ENCODE data around the gene AFAP1L1.
A peak's percentile ranks its signal among the peaks of the same experiment; 100 is the strongest.

Gene AFAP1L1

DNA sequence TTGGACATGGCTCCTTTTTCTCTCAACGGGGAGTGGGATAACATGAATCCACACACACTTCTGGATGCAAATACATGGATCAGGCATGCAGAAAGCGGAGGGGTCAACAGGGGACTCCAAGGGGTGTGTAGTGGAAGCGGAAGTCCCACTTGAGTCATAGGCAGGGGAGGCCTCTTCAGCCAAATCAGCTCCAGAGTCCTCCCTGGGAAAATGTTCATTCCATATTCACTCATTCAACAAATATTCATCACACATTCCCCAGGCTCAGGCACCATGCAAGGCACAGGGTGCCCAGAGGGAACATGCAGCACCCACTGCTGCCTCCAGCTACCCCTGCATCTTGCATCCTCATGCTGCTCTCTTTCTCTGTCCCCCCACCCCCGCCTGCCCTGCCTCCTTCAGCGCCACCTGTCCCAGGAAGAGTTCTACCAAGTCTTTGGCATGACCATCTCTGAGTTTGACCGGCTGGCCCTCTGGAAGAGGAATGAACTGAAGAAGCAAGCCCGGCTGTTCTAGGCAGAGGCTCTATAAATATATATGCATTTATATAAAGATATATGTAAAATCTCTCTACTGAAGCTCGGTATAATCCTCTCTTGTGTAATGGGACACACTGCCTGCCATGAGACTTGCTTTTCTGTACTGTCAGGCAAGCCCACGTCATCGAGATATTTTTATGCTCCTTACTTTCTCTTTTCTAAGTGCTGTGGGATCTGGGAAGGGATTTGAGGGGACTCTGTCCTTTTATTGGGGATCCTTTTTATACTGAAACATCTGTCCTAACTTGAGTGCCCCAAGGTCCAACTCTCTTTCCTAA lies 13.6 kb upstream of the AFAP1L1 start:
- TF ChIP-seq, protein P1, sequence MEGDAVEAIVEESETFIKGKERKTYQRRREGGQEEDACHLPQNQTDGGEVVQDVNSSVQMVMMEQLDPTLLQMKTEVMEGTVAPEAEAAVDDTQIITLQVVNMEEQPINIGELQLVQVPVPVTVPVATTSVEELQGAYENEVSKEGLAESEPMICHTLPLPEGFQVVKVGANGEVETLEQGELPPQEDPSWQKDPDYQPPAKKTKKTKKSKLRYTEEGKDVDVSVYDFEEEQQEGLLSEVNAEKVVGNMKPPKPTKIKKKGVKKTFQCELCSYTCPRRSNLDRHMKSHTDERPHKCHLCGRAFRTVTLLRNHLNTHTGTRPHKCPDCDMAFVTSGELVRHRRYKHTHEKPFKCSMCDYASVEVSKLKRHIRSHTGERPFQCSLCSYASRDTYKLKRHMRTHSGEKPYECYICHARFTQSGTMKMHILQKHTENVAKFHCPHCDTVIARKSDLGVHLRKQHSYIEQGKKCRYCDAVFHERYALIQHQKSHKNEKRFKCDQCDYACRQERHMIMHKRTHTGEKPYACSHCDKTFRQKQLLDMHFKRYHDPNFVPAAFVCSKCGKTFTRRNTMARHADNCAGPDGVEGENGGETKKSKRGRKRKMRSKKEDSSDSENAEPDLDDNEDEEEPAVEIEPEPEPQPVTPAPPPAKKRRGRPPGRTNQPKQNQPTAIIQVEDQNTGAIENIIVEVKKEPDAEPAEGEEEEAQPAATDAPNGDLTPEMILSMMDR (IDR thresholded peaks at IDR 0.05; ENCODE audit: control insufficient read depth, insufficient read depth, low read depth, low read length, missing control alignments): no peak
- no peak for DNase-seq (ENCODE audit: low read depth)
- no peak overlapping the region for H3K4me3 ChIP-seq (ENCODE audit: control insufficient read depth, low read depth, low read length)

DNA sequence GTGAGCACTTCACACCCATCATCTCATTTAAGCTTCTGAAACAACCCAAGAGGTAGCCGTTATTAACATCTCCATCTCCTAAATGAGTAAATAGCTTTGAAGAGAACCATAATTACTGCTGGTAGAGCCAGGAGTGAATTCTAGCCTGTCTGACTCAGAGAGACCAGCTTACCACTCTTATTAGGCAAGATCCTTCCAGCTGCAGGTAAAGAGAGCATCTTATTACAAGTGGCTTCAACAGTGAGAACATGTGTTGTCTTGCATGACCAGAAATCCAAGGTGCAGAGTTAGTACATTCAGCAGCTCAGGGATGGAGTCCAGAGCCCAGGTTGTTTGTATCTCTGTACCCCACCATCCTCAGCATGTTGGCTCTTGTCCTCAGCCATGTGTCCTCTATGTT lies 10.9 kb upstream of the AFAP1L1 start:
- TF ChIP-seq, protein P1 (IDR thresholded peaks at IDR 0.05; ENCODE audit: control insufficient read depth, insufficient read depth, low read depth, low read length, missing control alignments): no peak
- no peak overlapping the region for H3K4me3 ChIP-seq (ENCODE audit: control insufficient read depth, low read depth, low read length)
- DNase-seq (ENCODE audit: low read depth): no peak

DNA sequence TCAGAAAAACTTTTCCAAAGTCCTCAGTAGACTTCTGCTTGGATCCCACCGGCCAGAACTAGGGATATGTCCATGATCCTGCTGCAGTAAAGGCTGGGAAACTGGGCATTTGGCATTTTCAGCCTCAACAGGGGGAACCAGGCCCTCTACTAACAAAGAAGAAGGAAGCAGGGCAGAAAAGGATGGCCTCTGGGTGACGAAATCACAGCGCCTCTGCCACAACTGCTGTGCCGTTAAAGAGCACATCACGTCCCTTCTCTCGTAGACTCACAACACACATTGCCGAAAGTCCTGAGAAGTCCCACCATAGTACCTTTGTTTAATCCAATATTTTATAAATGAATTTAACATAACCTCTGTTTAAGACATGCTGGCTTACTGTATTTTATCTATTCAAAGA lies 10.4 kb upstream of the AFAP1L1 start:
- TF ChIP-seq, protein P1 (IDR thresholded peaks at IDR 0.05; ENCODE audit: control insufficient read depth, insufficient read depth, low read depth, low read length, missing control alignments): no peak
- DNase-seq (ENCODE audit: low read depth): no peak
- no peak overlapping the region for H3K4me3 ChIP-seq (ENCODE audit: control insufficient read depth, low read depth, low read length)

DNA sequence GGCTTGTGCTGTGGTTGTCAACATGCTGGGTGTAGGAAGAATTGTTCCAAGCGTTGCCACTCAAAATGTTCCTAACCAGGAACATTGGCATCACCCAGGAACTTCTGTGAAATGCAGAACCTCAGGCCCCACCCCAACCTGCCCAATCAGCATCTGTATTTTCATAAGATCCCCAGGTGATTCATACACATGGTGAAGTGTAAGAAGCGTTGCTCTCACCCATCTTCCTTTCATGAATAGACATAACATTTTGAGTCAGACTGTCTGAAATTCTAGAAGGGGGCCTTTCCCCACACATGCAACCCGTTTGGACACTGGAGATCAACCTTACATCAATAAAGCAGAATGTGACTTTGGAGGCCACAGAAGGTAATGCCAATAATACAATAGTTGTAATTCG lies 9.3 kb upstream of the AFAP1L1 start:
- no peak for DNase-seq (ENCODE audit: low read depth)
- no peak overlapping the region for H3K4me3 ChIP-seq (ENCODE audit: control insufficient read depth, low read depth, low read length)
- TF ChIP-seq, protein P1 (IDR thresholded peaks at IDR 0.05; ENCODE audit: control insufficient read depth, insufficient read depth, low read depth, low read length, missing control alignments): no peak

DNA sequence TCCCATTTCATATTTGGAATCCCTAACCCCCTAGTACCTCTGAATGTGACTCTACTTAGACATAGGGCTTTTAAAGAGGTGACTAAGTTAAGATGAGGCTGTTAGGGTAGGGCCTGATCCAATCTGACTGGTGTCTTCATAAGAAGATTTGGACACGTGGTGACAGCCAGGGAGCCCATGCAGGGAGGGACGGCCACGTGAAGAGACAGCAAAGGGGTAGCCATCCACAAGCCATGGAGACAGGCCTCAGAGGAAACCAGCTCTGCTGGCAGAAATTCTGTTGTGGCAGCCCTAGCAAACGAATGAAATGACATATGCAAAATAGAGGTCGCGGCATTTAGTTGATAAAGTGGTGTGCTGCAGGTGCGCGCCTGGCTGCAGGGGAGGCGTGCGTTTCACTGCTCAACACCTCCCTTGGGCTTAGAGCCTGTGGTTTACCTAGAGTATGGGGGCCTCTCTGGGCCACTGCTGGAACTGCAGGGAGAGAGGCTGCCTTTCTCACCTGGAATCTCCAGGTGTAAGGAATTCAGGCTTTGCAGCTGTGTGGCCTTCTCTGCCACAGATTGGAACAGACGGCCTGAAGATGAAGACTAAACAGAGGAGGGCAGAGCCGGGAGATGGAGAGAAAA lies 7.1 kb upstream of the AFAP1L1 start:
- TF ChIP-seq, protein P1 (IDR thresholded peaks at IDR 0.05; ENCODE audit: control insufficient read depth, insufficient read depth, low read depth, low read length, missing control alignments): peak; percentile 47
- no peak overlapping the region for H3K4me3 ChIP-seq (ENCODE audit: control insufficient read depth, low read depth, low read length)
- no peak for DNase-seq (ENCODE audit: low read depth)

DNA sequence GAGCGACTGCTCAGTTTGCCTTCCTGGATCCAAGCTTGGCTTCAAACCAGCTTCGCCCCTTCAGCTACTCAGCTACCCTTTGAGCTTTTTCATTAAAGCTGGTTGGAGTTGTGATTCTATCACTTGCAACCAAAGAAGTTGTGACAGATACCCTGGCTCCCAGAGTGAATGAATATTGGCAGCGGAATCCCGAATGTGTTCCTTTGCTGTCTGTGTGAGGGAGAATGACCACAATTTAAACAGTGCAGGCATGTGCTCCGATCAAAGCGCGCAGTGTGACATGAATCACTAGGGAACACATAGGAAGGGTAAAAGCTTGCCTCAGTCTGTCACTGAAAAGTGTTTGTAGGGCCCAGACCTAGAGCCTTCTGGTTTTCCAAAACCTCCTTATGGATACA lies 6.6 kb upstream of the AFAP1L1 start:
- no peak for DNase-seq (ENCODE audit: low read depth)
- TF ChIP-seq, protein P1 (IDR thresholded peaks at IDR 0.05; ENCODE audit: control insufficient read depth, insufficient read depth, low read depth, low read length, missing control alignments): no peak
- H3K4me3 ChIP-seq (ENCODE audit: control insufficient read depth, low read depth, low read length): no peak overlapping the region

Measured in AG09309 (cell line).